Measurements from ENCODE around the gene SYPL2. TPM values are rescaled to one million over a fixed set of nuclear protein-coding genes. Genes with fewer than 3 reads are reported as not detected.

The SYPL2 gene
- total RNA-seq, 1 experiment from 2014 or later: 1.3 TPM

DNA sequence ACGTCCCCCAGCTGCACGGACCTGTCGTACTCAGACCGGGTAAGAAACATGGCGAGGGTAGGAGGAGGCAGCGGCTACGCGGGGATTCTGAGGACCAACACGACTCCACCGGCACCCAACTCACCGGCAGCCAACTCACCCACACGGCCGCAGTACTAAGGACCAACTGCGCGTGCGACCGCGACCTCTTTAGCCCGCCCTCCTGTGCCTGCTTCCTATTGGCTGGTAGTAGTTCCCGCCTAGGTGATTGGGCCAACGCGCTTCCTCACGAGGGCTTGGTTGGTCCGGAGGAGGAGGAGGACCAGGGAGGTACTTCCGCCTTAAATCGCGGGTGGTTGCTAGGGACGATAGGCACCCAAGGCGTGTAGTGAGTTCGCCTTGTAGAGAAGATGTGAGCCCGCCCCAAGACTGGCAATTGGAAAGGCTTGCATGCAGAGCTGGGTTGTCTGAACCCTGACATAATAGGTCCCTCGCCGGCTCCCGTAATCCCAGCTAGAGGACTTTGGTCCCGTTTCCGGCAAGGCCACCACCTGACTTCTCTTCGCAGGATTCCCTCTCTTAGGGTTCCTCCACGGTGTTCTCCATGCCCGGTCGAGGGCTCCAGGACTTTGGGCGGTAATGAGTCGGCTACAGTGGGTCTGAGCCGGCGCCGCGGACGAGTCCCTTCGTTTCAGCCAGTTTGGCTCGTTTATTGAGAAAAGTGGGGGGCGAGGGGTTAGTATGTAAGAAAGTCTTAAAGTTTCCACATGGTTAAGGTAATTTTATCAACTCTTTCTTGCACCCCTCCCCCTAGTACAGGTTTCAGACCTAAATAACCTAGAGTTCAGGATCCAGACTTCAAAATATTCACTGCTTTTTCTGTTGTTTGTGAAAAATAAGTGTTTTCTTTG, 39.8 kb upstream of the SYPL2 start, which contains the start of gene PSMA5 (continued):
- TF ChIP-seq, protein P1, sequence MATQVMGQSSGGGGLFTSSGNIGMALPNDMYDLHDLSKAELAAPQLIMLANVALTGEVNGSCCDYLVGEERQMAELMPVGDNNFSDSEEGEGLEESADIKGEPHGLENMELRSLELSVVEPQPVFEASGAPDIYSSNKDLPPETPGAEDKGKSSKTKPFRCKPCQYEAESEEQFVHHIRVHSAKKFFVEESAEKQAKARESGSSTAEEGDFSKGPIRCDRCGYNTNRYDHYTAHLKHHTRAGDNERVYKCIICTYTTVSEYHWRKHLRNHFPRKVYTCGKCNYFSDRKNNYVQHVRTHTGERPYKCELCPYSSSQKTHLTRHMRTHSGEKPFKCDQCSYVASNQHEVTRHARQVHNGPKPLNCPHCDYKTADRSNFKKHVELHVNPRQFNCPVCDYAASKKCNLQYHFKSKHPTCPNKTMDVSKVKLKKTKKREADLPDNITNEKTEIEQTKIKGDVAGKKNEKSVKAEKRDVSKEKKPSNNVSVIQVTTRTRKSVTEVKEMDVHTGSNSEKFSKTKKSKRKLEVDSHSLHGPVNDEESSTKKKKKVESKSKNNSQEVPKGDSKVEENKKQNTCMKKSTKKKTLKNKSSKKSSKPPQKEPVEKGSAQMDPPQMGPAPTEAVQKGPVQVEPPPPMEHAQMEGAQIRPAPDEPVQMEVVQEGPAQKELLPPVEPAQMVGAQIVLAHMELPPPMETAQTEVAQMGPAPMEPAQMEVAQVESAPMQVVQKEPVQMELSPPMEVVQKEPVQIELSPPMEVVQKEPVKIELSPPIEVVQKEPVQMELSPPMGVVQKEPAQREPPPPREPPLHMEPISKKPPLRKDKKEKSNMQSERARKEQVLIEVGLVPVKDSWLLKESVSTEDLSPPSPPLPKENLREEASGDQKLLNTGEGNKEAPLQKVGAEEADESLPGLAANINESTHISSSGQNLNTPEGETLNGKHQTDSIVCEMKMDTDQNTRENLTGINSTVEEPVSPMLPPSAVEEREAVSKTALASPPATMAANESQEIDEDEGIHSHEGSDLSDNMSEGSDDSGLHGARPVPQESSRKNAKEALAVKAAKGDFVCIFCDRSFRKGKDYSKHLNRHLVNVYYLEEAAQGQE (IDR thresholded peaks at IDR 0.05; ENCODE audit: low read depth): no peak
- TF ChIP-seq ZNF274 (IDR thresholded peaks at IDR 0.05; ENCODE audit: low read depth, low read length) (no peak), ELF1 (IDR thresholded peaks at IDR 0.05; ENCODE audit: borderline replicate concordance, low read depth) (peak; percentile 83)
- TF ChIP-seq, protein P2, sequence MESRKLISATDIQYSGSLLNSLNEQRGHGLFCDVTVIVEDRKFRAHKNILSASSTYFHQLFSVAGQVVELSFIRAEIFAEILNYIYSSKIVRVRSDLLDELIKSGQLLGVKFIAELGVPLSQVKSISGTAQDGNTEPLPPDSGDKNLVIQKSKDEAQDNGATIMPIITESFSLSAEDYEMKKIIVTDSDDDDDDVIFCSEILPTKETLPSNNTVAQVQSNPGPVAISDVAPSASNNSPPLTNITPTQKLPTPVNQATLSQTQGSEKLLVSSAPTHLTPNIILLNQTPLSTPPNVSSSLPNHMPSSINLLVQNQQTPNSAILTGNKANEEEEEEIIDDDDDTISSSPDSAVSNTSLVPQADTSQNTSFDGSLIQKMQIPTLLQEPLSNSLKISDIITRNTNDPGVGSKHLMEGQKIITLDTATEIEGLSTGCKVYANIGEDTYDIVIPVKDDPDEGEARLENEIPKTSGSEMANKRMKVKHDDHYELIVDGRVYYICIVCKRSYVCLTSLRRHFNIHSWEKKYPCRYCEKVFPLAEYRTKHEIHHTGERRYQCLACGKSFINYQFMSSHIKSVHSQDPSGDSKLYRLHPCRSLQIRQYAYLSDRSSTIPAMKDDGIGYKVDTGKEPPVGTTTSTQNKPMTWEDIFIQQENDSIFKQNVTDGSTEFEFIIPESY (IDR thresholded peaks at IDR 0.05; ENCODE audit: extremely low read depth, insufficient replicate concordance, low read length): peak; percentile 81

DNA sequence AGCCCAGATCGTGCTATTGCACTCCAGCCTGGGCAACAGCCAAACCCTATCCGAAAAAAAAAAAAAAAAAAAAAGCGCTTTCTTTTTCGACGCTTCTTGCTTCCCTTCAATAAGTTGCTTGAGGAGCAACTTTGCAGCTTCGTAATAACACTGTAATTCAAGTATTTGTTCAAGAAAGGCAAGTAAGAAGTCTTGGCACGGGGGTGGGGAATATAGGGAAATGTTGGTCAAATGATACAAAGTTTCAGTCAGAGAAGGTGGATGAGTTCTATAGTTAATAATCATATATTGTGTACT, 39.2 kb upstream of the SYPL2 start:
- Histone ChIP-seq H4K20me1 (ENCODE audit: insufficient read depth) (peaks cover 8% of the 10 kb centered on the region; the same call in 1 of the 2 replicates), H3K9me2 (ENCODE audit: insufficient read depth) (no peaks in the 10 kb centered on the region), H3K9me3 (ENCODE audit: control insufficient read depth in 1 of 2, insufficient read depth in 1 of 2, low read depth in 1 of 2, low read length in 2 of 2) (no peaks in the 10 kb centered on the region), H3K36me3 (ENCODE audit: control insufficient read depth in 1 of 2, insufficient read depth in 2 of 2, low read length in 2 of 2) (peaks cover 0 to 2% of the 10 kb centered on the region in 2 experiments; a peak in 1 of 4 replicates), H3K27me3 (ENCODE audit: insufficient read depth, low read length) (no peaks in the 10 kb centered on the region), H3K27ac (ENCODE audit: low read depth, low read length) (peak overlapping the region; percentile 68), H2AFZ (ENCODE audit: low read depth, low read length, poor library complexity, severe bottlenecking) (no peak overlapping the region), H3K4me1 (ENCODE audit: control insufficient read depth in 1 of 2, insufficient read depth in 2 of 2, low read length in 2 of 2) (peaks cover 7 to 29% of the 10 kb centered on the region in 2 experiments), H3K4me2 (ENCODE audit: low read length) (peak overlapping the region; percentile 92), H3K79me2 (ENCODE audit: insufficient read depth, low read length) (peaks cover 49% of the 10 kb centered on the region), H3K4me3 (replicated peaks in 1 of 2; ENCODE audit: low read depth in 1 of 2, low read length in 2 of 2) (peak overlapping the region; percentile 57 to 82), H3K9ac (ENCODE audit: low read length) (peak overlapping the region; percentile 90)
- CTCF ChIA-PET: interaction anchor here (1.1 to 2.1 kb wide), 2 partner anchors 67 to 106 kb away, joined by 3 to 10 read pairs; partner anchors contain the start of gene CYB561D1
- no peak for DNase-seq (ENCODE audit: low read depth, low spot score)
- BruUV-seq (replicated peaks): no TSS peak
- no peak for ATAC-seq
- TF ChIP-seq FOSL1 (IDR thresholded peaks at IDR 0.05; ENCODE audit: low read depth): no peak
- TF ChIP-seq YY1 (IDR thresholded peaks at IDR 0.05; ENCODE audit: extremely low read depth, insufficient replicate concordance, low read depth, low read length): no peak
- TF ChIP-seq SIN3A (IDR thresholded peaks at IDR 0.05; ENCODE audit: low read depth): 0 out of 2 replicates have a peak, but pooled peaks have one; percentile 8
- TF ChIP-seq SP1 (IDR thresholded peaks at IDR 0.05; ENCODE audit: low read depth): no peak
- intact Hi-C loops (cut with micrococcal nuclease): loop anchor here (5.0 kb wide), 1 partner anchor 55 kb away; the partner anchor contains the start of gene ATXN7L2
- RAD21 ChIA-PET (ENCODE audit: low non-redundant PET in 1 of 2, low total read pairs in 2 of 2, uncharacterized antibody in 2 of 2, unreplicated experiment in 2 of 2): no interaction called here
- POLR2A ChIA-PET: interaction anchor here (0.9 to 1.2 kb wide), 2 partner anchors 29 to 67 kb away, joined by 3 read pairs; partner anchors contain the start of genes CYB561D1 and SORT1
